HG03378 (cell line): ENCODE results near the gene TMEM42.

ENCODE experiments used
- ATAC-seq: cut with Tn5 transposase; IDR thresholded peaks from one replicate; pipeline ENCODE4 v1.9.1; 2021; ENCODE audit warnings: mild to moderate bottlenecking, moderate library complexity; ENCODE audit not compliant: unreplicated experiment

Gene TMEM42

DNA sequence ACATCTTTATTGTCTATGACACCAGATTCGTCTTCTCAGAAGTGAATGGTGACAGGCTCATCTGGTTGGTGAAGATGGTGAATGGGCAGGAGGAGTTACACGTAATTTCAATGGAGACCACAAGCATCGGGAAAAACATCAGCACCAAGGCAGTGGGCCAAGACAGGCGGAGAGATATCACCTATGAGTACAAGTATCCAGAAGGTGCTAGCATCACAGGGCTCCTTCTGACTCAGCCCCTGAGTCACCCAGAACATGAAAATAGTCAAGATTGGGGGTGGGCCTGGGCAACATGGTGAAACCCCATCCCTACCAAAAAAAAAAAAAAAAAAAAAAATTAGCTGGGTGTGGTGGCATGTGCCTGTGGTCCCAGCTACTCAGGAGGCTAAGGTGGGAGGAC, 45.3 kb downstream of the TMEM42 start:
- no peak for ATAC-seq

DNA sequence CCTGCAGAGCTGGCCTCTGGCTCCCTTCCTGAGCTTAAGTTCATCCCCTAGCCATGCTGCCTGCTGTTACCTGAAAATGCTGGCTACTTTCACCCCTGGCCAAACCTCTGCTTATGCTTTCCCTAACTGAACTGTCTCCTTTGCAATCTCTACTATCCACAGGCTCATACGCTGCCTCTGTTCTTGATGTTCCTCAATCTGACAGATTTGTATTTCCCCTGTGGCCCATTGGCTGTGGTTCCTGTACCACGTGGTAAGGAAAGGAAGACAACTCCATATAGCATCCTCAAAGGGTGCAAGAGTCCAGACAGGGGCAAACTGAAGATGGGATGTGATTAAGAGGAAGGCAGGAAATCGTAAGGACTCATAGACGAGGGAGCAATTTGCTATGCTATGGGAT, 45.9 kb downstream of the TMEM42 start:
- no peak for ATAC-seq

DNA sequence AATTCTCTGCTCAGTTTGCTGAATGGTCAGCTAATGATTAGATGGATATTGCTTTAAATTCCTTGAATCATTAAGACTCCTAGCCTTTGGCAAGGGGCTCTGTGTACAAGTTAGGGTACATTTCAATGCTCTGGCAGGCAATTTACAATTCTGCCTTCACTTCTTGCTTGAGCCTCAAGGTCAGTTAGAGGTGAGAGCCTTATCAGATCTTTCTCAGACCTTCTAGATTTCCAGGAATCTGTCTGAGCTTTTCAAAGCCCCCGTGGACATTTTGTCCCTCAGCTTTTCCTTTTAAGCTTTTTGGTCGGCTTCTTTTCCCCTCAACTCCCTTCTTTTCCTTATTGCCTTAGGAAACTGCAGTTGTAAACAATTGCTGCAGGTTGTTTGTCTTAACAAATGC, 47.4 kb downstream of the TMEM42 start:
- no peak for ATAC-seq

DNA sequence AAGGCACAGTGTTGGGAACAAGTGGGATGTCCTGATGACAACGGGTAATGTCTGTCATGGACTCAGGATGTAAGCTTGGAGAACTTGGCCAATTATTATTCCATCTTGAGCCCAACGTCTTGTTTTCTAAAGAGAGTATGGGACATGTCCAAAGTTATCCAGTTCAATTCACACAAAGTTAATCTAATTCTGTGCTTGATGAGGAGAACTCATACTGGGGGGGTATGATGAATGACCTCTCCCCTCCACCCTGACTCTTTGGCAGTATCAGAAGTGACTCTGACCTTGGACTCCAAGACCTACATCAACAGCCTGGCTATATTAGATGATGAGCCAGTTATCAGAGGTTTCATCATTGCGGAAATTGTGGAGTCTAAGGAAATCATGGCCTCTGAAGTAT, 49.0 kb downstream of the TMEM42 start:
- ATAC-seq: no peak

DNA sequence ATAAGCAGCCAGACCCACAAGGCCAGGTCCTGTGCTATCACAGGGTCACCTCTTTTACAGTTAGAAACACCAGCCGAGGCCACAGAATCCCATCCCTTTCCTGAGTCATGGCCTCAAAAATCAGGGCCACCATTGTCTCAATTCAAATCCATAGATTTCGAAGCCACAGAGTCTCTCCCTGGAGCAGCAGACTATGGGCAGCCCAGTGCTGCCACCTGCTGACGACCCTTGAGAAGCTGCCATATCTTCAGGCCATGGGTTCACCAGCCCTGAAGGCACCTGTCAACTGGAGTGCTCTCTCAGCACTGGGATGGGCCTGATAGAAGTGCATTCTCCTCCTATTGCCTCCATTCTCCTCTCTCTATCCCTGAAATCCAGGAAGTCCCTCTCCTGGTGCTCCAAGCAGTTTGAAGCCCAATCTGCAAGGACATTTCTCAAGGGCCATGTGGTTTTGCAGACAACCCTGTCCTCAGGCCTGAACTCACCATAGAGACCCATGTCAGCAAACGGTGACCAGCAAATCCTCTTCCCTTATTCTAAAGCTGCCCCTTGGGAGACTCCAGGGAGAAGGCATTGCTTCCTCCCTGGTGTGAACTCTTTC, 52.3 kb downstream of the TMEM42 start:
- no peak for ATAC-seq

DNA sequence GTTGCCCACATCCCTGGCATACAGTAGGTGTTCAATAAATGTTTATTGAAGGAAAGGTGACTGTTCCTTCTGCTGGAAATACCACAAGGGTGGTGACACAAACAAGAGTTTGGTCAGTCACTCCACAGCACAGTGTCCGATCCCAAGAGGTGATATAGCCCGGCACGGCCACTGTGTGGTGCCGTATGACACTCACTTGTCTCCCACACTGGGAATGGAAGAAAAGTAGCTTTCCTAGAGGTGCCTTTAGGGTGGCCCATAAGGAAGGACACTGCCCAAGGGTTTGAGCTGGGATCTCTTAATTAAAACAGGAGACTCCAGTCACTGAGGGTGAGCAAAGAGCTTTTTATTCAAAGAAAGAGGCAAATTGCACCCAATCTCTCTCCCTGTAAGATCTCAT, 53.2 kb downstream of the TMEM42 start:
- ATAC-seq: no peak
